Measurements from ENCODE around the gene TMC5. TPM values are rescaled to one million over a fixed set of nuclear protein-coding genes. Genes with fewer than 3 reads are reported as not detected.

TMC5 gene
- total and polyA plus RNA-seq, 2 donors (not counting 3 experiments of a cell fraction or from before 2014, with no cell fraction given): not detected

DNA sequence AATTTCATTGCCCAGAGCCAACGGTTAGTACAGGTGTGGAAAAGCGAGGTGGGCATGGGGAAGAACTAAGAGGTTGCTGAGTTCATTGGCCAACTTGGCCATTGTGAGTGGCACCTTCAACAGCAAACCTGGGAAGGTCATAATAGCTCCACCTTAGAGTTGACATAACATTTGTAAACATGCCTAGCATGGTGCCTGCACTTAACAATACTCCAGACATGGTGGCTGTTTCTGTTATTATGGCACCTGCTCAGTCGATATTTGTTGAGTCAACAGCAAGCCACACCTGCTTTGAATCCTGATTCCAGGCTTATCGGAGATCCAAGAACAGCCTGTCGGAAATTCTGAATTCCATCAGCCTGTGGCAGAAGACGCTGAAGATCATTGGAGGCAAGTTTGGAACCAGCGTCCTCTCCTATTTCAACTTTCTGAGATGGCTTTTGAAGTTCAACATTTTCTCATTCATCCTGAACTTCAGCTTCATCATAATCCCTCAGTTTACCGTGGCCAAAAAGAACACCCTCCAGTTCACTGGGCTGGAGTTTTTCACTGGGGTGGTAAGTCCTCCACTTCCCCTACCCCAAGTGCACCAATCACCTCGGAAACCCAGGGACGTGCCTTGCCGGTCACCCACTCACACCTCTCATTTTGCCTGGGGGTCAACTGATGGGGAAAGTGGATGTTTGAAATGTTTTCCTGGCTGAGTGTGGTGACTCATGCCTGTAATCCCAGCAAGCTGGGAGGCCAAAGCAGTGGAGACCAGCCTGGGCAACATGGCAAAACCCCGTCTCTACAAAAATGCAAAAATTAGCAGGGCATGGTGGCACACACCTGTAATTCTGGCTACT, 46.0 kb downstream of the TMC5 start:
- Histone ChIP-seq H3K4me3 (replicated peaks in 1 of 3; ENCODE audit: insufficient read depth in 1 of 3, low read depth in 1 of 3, low read length in 3 of 3) (no peak overlapping the region), H3K4me1 (ENCODE audit: control insufficient read depth, extremely low read depth, insufficient read depth, low read length) (no peaks in the 10 kb centered on the region), H3K27me3 (ENCODE audit: control insufficient read depth in 2 of 2, insufficient read depth in 2 of 2, low read length in 2 of 2) (no peaks in the 10 kb centered on the region), H3K9me1 (replicated peaks; ENCODE audit: control insufficient read depth, extremely low read depth, insufficient read depth, low read length) (no peaks in the 10 kb centered on the region), H3K4me2 (ENCODE audit: insufficient read depth, low read length) (no peak overlapping the region), H3K79me2 (ENCODE audit: control insufficient read depth, insufficient read depth, low read length) (no peaks in the 10 kb centered on the region), H4K20me1 (replicated peaks; ENCODE audit: control insufficient read depth, extremely low read depth, insufficient read depth, low read length) (no peaks in the 10 kb centered on the region), H3K36me3 (ENCODE audit: control insufficient read depth in 2 of 2, extremely low read depth in 1 of 2, insufficient read depth in 2 of 2, low read length in 2 of 2) (no peaks in the 10 kb centered on the region), H2AFZ (ENCODE audit: low read depth, low read length) (no peak overlapping the region), H3K27ac (ENCODE audit: insufficient read depth, low read depth, low read length) (no peak overlapping the region), H3K9ac (replicated peaks; ENCODE audit: extremely low read depth, insufficient read depth, low read length) (no peak overlapping the region), H3K9me3 (replicated peaks; ENCODE audit: control insufficient read depth, insufficient read depth, low read length) (no peaks in the 10 kb centered on the region)
- no peak for TF ChIP-seq EZH2 (IDR thresholded peaks at IDR 0.05; ENCODE audit: borderline replicate concordance, low read depth, low read length, severe bottlenecking)
- TF ChIP-seq, protein P1, sequence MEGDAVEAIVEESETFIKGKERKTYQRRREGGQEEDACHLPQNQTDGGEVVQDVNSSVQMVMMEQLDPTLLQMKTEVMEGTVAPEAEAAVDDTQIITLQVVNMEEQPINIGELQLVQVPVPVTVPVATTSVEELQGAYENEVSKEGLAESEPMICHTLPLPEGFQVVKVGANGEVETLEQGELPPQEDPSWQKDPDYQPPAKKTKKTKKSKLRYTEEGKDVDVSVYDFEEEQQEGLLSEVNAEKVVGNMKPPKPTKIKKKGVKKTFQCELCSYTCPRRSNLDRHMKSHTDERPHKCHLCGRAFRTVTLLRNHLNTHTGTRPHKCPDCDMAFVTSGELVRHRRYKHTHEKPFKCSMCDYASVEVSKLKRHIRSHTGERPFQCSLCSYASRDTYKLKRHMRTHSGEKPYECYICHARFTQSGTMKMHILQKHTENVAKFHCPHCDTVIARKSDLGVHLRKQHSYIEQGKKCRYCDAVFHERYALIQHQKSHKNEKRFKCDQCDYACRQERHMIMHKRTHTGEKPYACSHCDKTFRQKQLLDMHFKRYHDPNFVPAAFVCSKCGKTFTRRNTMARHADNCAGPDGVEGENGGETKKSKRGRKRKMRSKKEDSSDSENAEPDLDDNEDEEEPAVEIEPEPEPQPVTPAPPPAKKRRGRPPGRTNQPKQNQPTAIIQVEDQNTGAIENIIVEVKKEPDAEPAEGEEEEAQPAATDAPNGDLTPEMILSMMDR (IDR thresholded peaks at IDR 0.05; ENCODE audit: extremely low read depth in 1 of 2, insufficient read depth in 1 of 2, low read depth in 1 of 2, low read length in 2 of 2): no peak
- intact Hi-C loops (cut with micrococcal nuclease): no loop called here
- dilution Hi-C loops (cut with MboI; ENCODE audit: extremely low pct_ligation_motif_present, low sequenced_read_pairs): no loop called here
- BruUV-seq (replicated peaks): no TSS peak
- ChIA-PET CTCF (no interaction called here), POLR2A (no interaction called here)
- no peak for FAIRE-seq
- DNase-seq (ENCODE audit: low read depth, low spot score): no peak

DNA sequence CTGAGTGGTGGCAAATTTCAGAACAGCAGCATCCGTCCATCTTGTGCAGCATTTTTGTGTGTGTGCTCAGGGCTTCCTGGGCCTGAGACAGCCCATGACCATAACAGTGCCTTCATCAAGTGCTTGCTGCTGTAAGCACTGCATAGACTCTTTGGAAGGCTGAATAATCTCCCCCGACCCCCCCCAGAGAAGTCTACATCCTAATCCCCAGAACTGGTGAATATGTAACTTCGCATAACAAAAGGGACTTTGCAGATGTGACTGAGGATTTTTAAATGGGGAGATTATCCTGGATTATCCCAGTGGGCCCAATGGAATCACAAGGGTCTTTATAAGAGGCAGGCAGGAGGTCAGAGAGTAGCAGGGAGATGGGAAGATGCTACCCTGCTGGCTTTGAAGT, 50.6 kb downstream of the TMC5 start:
- TF ChIP-seq EZH2 (IDR thresholded peaks at IDR 0.05; ENCODE audit: borderline replicate concordance, low read depth, low read length, severe bottlenecking) (no peak), POLR2AphosphoS5 (IDR thresholded peaks at IDR 0.05; ENCODE audit: insufficient read depth, low read depth, low read length) (no peak), FOS (IDR thresholded peaks at IDR 0.05; ENCODE audit: borderline replicate concordance, insufficient read depth, low read length) (no peak), JUN (IDR thresholded peaks at IDR 0.05; ENCODE audit: borderline replicate concordance, insufficient read depth, insufficient read length, low read depth) (no peak), POLR2A (IDR thresholded peaks at IDR 0.05; ENCODE audit: low read depth, low read length) (no peak), MYC (IDR thresholded peaks at IDR 0.05; ENCODE audit: low read depth, low read length) (no peak), GATA2 (IDR thresholded peaks at IDR 0.05; ENCODE audit: insufficient read depth, insufficient read length, low read depth, low read length) (no peak)
- TF ChIP-seq, protein P1 (IDR thresholded peaks at IDR 0.05; ENCODE audit: extremely low read depth in 1 of 2, insufficient read depth in 1 of 2, low read depth in 1 of 2, low read length in 2 of 2): no peak
- TF ChIP-seq, protein P2, sequence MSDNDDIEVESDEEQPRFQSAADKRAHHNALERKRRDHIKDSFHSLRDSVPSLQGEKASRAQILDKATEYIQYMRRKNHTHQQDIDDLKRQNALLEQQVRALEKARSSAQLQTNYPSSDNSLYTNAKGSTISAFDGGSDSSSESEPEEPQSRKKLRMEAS (IDR thresholded peaks at IDR 0.05; ENCODE audit: insufficient read depth, insufficient read length): no peak
- ChIA-PET CTCF (no interaction called here), POLR2A (no interaction called here)
- Histone ChIP-seq H3K79me2 (ENCODE audit: control insufficient read depth, insufficient read depth, low read length) (no peaks in the 10 kb centered on the region), H3K4me1 (ENCODE audit: control insufficient read depth, extremely low read depth, insufficient read depth, low read length) (no peaks in the 10 kb centered on the region), H3K4me3 (replicated peaks in 1 of 3; ENCODE audit: insufficient read depth in 1 of 3, low read depth in 1 of 3, low read length in 3 of 3) (no peak overlapping the region), H3K27ac (ENCODE audit: insufficient read depth, low read depth, low read length) (no peak overlapping the region), H3K9me1 (replicated peaks; ENCODE audit: control insufficient read depth, extremely low read depth, insufficient read depth, low read length) (no peaks in the 10 kb centered on the region), H3K36me3 (ENCODE audit: control insufficient read depth in 2 of 2, extremely low read depth in 1 of 2, insufficient read depth in 2 of 2, low read length in 2 of 2) (no peaks in the 10 kb centered on the region), H4K20me1 (replicated peaks; ENCODE audit: control insufficient read depth, extremely low read depth, insufficient read depth, low read length) (no peaks in the 10 kb centered on the region), H3K9me3 (replicated peaks; ENCODE audit: control insufficient read depth, insufficient read depth, low read length) (no peaks in the 10 kb centered on the region), H3K27me3 (ENCODE audit: control insufficient read depth in 2 of 2, insufficient read depth in 2 of 2, low read length in 2 of 2) (no peaks in the 10 kb centered on the region), H2AFZ (ENCODE audit: low read depth, low read length) (no peak overlapping the region), H3K4me2 (ENCODE audit: insufficient read depth, low read length) (no peak overlapping the region), H3K9ac (replicated peaks; ENCODE audit: extremely low read depth, insufficient read depth, low read length) (no peak overlapping the region)
- BruUV-seq (replicated peaks): no TSS peak
- no peak for FAIRE-seq
- intact Hi-C loops (cut with micrococcal nuclease) (no loop called here), dilution Hi-C loops (cut with MboI; ENCODE audit: extremely low pct_ligation_motif_present, low sequenced_read_pairs) (no loop called here)
- no peak for DNase-seq (ENCODE audit: low read depth, low spot score)
